Upper lobe of left lung (tissue), 4 donors: ENCODE data around the gene POFUT1.

Experiments
- POLR2A ChIP-seq, 4 donors: fragments of 450-650 bp; IDR thresholded peaks; one replicate each; pipeline ENCODE4 v1.5.1; 2016 to 2017; ENCODE audit warnings: antibody characterized with exemption in 4 of 4, mild to moderate bottlenecking in 2 of 4
- TF ChIP-seq, protein P1 (sequence below), 6 experiments: fragments of 450-650 bp in 4 of 6; fragments of 200-600 bp in 2 of 6; sonication (generic) in 2 of 6; IDR thresholded peaks; one replicate each; pipeline ENCODE4 v1.5.1; 2016 to 2019; ENCODE audit warnings: antibody characterized with exemption in 6 of 6

DNA sequence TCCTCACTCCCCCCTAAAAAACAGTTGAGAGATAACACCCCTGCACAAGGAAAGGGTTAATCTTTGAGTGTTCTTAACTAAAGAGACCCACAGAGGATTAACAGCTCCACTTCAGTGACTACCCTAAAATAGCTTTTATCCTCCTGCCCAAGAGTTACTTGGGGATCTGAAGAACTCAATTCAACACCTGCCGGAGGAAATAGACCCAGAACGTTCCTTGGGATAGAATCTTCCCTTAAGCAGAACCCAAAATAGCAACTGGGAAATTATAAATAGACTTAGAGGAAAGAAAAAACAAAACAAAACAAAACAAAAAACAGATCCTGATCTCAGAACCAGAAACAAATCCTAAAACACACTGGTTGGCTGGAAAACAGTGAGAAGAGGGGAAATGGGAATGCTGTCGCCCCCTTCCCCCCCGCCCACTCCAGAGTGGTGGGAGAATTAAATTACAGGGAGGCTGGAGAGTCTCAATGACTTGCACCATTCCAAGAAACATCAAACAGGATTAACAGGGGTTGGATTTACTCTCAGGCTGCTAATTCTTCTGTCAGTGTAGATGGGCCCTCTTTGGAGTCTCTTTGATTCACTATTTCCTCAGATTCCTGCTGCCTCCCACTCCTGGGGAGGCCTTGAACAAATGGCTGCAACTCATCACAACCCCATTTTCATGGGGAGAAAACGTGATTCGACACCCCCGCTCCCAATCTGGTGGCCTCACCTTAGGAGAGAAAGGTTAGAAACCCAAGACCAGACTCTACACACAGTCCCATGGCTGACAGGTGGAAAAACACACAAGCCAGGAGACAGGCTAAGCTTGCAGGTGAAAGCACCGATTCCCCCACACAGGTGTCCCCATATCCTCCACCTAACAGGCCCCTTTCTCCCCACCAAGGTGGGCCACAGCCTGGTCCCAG, 1.6 kb upstream of the POFUT1 start:
- TF ChIP-seq, protein P1, sequence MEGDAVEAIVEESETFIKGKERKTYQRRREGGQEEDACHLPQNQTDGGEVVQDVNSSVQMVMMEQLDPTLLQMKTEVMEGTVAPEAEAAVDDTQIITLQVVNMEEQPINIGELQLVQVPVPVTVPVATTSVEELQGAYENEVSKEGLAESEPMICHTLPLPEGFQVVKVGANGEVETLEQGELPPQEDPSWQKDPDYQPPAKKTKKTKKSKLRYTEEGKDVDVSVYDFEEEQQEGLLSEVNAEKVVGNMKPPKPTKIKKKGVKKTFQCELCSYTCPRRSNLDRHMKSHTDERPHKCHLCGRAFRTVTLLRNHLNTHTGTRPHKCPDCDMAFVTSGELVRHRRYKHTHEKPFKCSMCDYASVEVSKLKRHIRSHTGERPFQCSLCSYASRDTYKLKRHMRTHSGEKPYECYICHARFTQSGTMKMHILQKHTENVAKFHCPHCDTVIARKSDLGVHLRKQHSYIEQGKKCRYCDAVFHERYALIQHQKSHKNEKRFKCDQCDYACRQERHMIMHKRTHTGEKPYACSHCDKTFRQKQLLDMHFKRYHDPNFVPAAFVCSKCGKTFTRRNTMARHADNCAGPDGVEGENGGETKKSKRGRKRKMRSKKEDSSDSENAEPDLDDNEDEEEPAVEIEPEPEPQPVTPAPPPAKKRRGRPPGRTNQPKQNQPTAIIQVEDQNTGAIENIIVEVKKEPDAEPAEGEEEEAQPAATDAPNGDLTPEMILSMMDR (IDR thresholded peaks at IDR 0.05): no peak
- no peak for TF ChIP-seq POLR2A (IDR thresholded peaks at IDR 0.05)
